OCI-LY1 (cell line): ENCODE data around the gene RBM25.
"Not testable (repeated sequence)": the region's sequence is repeated elsewhere in the genome, so short reads cannot be mapped to it uniquely, and the experiment has no call there.

Source experiments
- H2AFZ ChIP-seq: fragments of 200-600 bp; sonication (generic), shearing (Covaris generic); 2 replicates; pipeline ENCODE4 v1.6.0; 2014; ENCODE audit warnings: antibody characterized with exemption, mild to moderate bottlenecking, low read length
- H3F3A ChIP-seq: fragments of 200-600 bp; sonication (generic), shearing (Covaris generic); 2 replicates; pipeline ENCODE4 v1.6.0; 2014; ENCODE audit warnings: mild to moderate bottlenecking, antibody characterized with exemption, low read length, moderate library complexity; ENCODE audit not compliant: insufficient read depth
- H3K27ac ChIP-seq: fragments of 200-600 bp; sonication (generic); 2 replicates; pipeline ENCODE4 v1.5.1; 2014; ENCODE audit warnings: low read length, mixed run types, mild to moderate bottlenecking, low read depth; ENCODE audit not compliant: poor library complexity, severe bottlenecking
- H3K27me3 ChIP-seq: fragments of 200-600 bp; sonication (generic); 2 replicates; pipeline ENCODE4 v1.6.0; 2014; ENCODE audit warnings: antibody characterized with exemption, mild to moderate bottlenecking, low read length, moderate library complexity; ENCODE audit not compliant: insufficient read depth
- H3K36me3 ChIP-seq: fragments of 200-600 bp; sonication (generic); 2 replicates; pipeline ENCODE4 v1.6.1; 2014; ENCODE audit warnings: mild to moderate bottlenecking, antibody characterized with exemption, low read length, moderate library complexity, mixed read lengths; ENCODE audit not compliant: insufficient read depth
- H3K4me1 ChIP-seq: fragments of 200-600 bp; sonication (generic); 2 replicates; pipeline ENCODE4 v1.5.1; 2014; ENCODE audit warnings: mild to moderate bottlenecking, low read length, moderate library complexity; ENCODE audit not compliant: insufficient read depth, severe bottlenecking
- H3K4me2 ChIP-seq: fragments of 200-600 bp; sonication (generic), shearing (Covaris generic); 2 replicates; pipeline ENCODE4 v1.6.1; 2014; ENCODE audit warnings: low read length
- H3K4me3 ChIP-seq: fragments of 200-600 bp; sonication (generic); 2 replicates; pipeline ENCODE4 v1.5.1; 2014; ENCODE audit warnings: low read length, low read depth, mild to moderate bottlenecking, mixed read lengths; ENCODE audit not compliant: poor library complexity, severe bottlenecking
- H3K79me2 ChIP-seq: fragments of 200-600 bp; shearing (Covaris generic); 2 replicates; pipeline ENCODE4 v1.6.1; 2016; ENCODE audit warnings: mixed run types, low read length, mixed read lengths; ENCODE audit not compliant: insufficient read depth
- H3K9ac ChIP-seq: fragments of 200-600 bp; sonication (generic), shearing (Covaris generic); 2 replicates; pipeline ENCODE4 v1.6.1; 2014; ENCODE audit warnings: mild to moderate bottlenecking, low read length, mixed read lengths
- H3K9me2 ChIP-seq: fragments of 200-600 bp; sonication (generic), shearing (Covaris generic); 2 replicates; pipeline ENCODE4 v1.6.1; 2014; ENCODE audit warnings: low read depth, mild to moderate bottlenecking, low read length, mixed read lengths
- H3K9me3 ChIP-seq: fragments of 200-600 bp; shearing (Covaris generic); 2 replicates; pipeline ENCODE4 v1.6.1; 2014; ENCODE audit warnings: low read length, mixed read lengths
- H4K20me1 ChIP-seq: fragments of 200-600 bp; sonication (generic), shearing (Covaris generic); 2 replicates; pipeline ENCODE4 v1.6.0; 2016; ENCODE audit warnings: mild to moderate bottlenecking, low read length; ENCODE audit not compliant: insufficient read depth
- CTCF ChIP-seq: fragments of 200-600 bp; sonication (generic), shearing (Covaris generic); IDR thresholded peaks from 2 replicates; pipeline ENCODE4 v1.5.1; 2017; ENCODE audit warnings: mild to moderate bottlenecking, antibody characterized with exemption, low read length, moderate library complexity, mixed read lengths
- EZH2 ChIP-seq: fragments of 200-600 bp; sonication (generic), shearing (Covaris generic); IDR thresholded peaks from 2 replicates; pipeline ENCODE4 v1.8.0; 2017; ENCODE audit warnings: borderline replicate concordance, mixed run types, mild to moderate bottlenecking, antibody characterized with exemption, low read length, moderate library complexity, mixed read lengths

Gene RBM25

DNA sequence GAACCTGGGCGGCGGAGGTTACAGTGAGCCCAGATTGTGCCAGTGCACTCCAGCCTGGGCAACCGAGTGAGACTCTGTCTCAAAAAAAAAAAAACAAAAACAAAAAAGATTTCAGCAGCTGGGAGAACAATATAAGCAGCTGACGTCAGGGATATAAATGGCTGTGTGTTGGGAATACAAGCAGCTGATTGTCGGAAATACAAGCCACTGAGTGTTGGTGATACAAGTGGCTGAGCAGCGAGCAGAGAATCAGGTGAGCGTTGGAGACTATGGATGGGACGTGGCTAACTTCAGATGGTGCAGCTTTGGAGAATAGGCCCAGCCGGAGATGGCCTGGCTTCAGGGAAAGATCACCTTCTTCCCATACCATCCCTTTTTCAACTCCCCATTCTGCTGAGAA lies 109.9 kb downstream of the RBM25 start:
- H3F3A ChIP-seq: no peaks in the 10 kb centered on the region
- H4K20me1 ChIP-seq: no peaks in the 10 kb centered on the region
- no peaks in the 10 kb centered on the region for H3K4me1 ChIP-seq
- H3K9ac ChIP-seq: no peak overlapping the region
- no peaks in the 10 kb centered on the region for H3K9me3 ChIP-seq
- no peaks in the 10 kb centered on the region for H3K79me2 ChIP-seq
- H3K27me3 ChIP-seq: no peaks in the 10 kb centered on the region
- peaks cover 47% of the 10 kb centered on the region for H3K36me3 ChIP-seq
- no peak overlapping the region for H3K27ac ChIP-seq
- no peak overlapping the region for H2AFZ ChIP-seq
- H3K4me3 ChIP-seq: no peak overlapping the region
- no peaks in the 10 kb centered on the region for H3K9me2 ChIP-seq
- TF ChIP-seq EZH2 (no peak), CTCF (no peak)
- no peak overlapping the region for H3K4me2 ChIP-seq

DNA sequence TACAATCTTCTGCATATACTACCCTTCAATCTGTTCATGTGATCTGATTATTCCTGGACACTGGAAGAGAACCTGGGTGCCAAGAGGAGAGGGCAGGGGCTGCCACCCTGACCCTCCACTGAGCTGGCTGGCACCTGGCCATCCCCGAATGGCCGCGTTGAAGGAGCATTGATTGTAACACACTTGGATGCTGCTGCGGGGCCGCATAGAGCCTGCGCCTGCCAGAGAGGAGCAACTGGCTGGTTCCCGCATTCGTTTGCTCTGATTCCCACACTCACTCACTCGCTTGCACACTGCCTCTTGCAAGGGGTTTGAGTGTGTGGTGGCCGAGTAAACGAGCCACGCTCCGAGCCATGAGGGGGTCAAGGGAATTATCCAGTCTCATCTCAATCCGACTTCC lies 110.4 kb downstream of the RBM25 start:
- no peaks in the 10 kb centered on the region for H3K9me2 ChIP-seq
- no peaks in the 10 kb centered on the region for H3F3A ChIP-seq
- H3K9ac ChIP-seq: no peak overlapping the region
- H3K79me2 ChIP-seq: no peaks in the 10 kb centered on the region
- H3K4me1 ChIP-seq: no peaks in the 10 kb centered on the region
- H3K27ac ChIP-seq: no peak overlapping the region
- H4K20me1 ChIP-seq: no peaks in the 10 kb centered on the region
- H2AFZ ChIP-seq: no peak overlapping the region
- H3K36me3 ChIP-seq: peaks cover 51% of the 10 kb centered on the region
- no peak for TF ChIP-seq CTCF
- no peak for TF ChIP-seq EZH2
- no peak overlapping the region for H3K4me3 ChIP-seq
- H3K9me3 ChIP-seq: no peaks in the 10 kb centered on the region
- no peaks in the 10 kb centered on the region for H3K27me3 ChIP-seq
- H3K4me2 ChIP-seq: no peak overlapping the region

GRCh38 chr14:73169855-73170254 lies 111.5 kb downstream of the RBM25 start:
- not testable (repeated sequence) for H3K9ac ChIP-seq, H3K79me2 ChIP-seq, H3K9me2 ChIP-seq, H3F3A ChIP-seq, H3K4me1 ChIP-seq, H3K27me3 ChIP-seq, H2AFZ ChIP-seq, H3K4me3 ChIP-seq, H3K4me2 ChIP-seq, H3K9me3 ChIP-seq, H3K27ac ChIP-seq, H4K20me1 ChIP-seq
- H3K36me3 ChIP-seq: peaks cover 58% of the 10 kb centered on the region

DNA sequence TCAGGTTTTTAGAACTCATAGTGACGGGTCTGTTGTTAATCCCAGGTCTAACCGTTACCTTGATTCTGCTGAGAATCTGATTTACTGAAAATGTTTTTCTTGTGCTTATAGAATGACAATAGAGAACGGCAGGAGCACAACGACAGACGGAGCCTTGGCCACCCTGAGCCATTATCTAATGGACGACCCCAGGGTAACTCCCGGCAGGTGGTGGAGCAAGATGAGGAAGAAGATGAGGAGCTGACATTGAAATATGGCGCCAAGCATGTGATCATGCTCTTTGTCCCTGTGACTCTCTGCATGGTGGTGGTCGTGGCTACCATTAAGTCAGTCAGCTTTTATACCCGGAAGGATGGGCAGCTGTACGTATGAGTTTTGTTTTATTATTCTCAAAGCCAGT lies 112.4 kb downstream of the RBM25 start:
- no peaks in the 10 kb centered on the region for H3K9me2 ChIP-seq
- no peaks in the 10 kb centered on the region for H3K9me3 ChIP-seq
- H4K20me1 ChIP-seq: no peaks in the 10 kb centered on the region
- H3K27ac ChIP-seq: no peak overlapping the region
- no peaks in the 10 kb centered on the region for H3K27me3 ChIP-seq
- H3K4me1 ChIP-seq: no peaks in the 10 kb centered on the region
- H3K4me3 ChIP-seq: no peak overlapping the region
- no peaks in the 10 kb centered on the region for H3F3A ChIP-seq
- TF ChIP-seq EZH2 (no peak), CTCF (no peak)
- H3K79me2 ChIP-seq: no peaks in the 10 kb centered on the region
- no peak overlapping the region for H3K9ac ChIP-seq
- no peak overlapping the region for H3K4me2 ChIP-seq
- no peak overlapping the region for H2AFZ ChIP-seq
- peaks cover 62% of the 10 kb centered on the region for H3K36me3 ChIP-seq
